DMS114 treated with DMSO at 0.1 percent for 48 hours (cell line): ENCODE results near the gene VPS41.

ENCODE experiments used
- DNase-seq: peaks from one replicate; lab custom pipeline; 2025; ENCODE audit not compliant: unreplicated experiment; lab: John Stamatoyannopoulos, UW

VPS41 gene

GRCh38 chr7:38736138-38736537 lies 172.9 kb downstream of the VPS41 start:
- DNase-seq: no peak

- no peak for DNase-seq
Observed at GRCh38 chr7:38731215-38731614, 177.8 kb downstream of the VPS41 start.

GRCh38 chr7:38728145-38728544 lies 180.8 kb downstream of the VPS41 start:
- DNase-seq: no peak

- DNase-seq: no peak
Observed at GRCh38 chr7:38727184-38727940, 181.6 kb downstream of the VPS41 start.

GRCh38 chr7:38723327-38723726 lies 185.7 kb downstream of the VPS41 start:
- DNase-seq: no peak

- DNase-seq: no peak
Observed at GRCh38 chr7:38716397-38716796, 192.6 kb downstream of the VPS41 start.

- no peak for DNase-seq
Observed at GRCh38 chr7:38709123-38709522, 199.9 kb downstream of the VPS41 start.

GRCh38 chr7:38704751-38705150 lies 204.2 kb downstream of the VPS41 start:
- no peak for DNase-seq

- no peak for DNase-seq
Observed at GRCh38 chr7:38704041-38704547, 204.9 kb downstream of the VPS41 start.

GRCh38 chr7:38703093-38703492 lies 205.9 kb downstream of the VPS41 start:
- no peak for DNase-seq

GRCh38 chr7:38702002-38702535 lies 206.9 kb downstream of the VPS41 start:
- DNase-seq: no peak

- no peak for DNase-seq
Observed at GRCh38 chr7:38700116-38700515, 208.9 kb downstream of the VPS41 start.

GRCh38 chr7:38699471-38699870 lies 209.5 kb downstream of the VPS41 start:
- no peak for DNase-seq

GRCh38 chr7:38694326-38694725 lies 214.7 kb downstream of the VPS41 start:
- DNase-seq: no peak

GRCh38 chr7:38686888-38687287 lies 222.1 kb downstream of the VPS41 start:
- no peak for DNase-seq

GRCh38 chr7:38685851-38686250 lies 223.1 kb downstream of the VPS41 start:
- DNase-seq: no peak

GRCh38 chr7:38682606-38683005 lies 226.4 kb downstream of the VPS41 start:
- no peak for DNase-seq

GRCh38 chr7:38681882-38682281 lies 227.1 kb downstream of the VPS41 start:
- no peak for DNase-seq

- DNase-seq: no peak
Observed at GRCh38 chr7:38679419-38679818, 229.6 kb downstream of the VPS41 start.

- no peak for DNase-seq
Observed at GRCh38 chr7:38678698-38679054, 230.3 kb downstream of the VPS41 start.

GRCh38 chr7:38677981-38678697 lies 230.9 kb downstream of the VPS41 start:
- DNase-seq: no peak

GRCh38 chr7:38675494-38676106 lies 233.4 kb downstream of the VPS41 start:
- DNase-seq: no peak
